Measurements from ENCODE around the gene NTM. TPM values are rescaled to one million over a fixed set of nuclear protein-coding genes. Genes with fewer than 3 reads are reported as not detected.

NTM gene
- total and polyA plus RNA-seq, 5 donors, result 35.0 to 148 (median 88.2) TPM

- WGBS, result 47% methylated on average over 10 of the region's 10 CpGs
- intact Hi-C loops (cut with DNase I), result loop anchor here in 3 of 4 donors (5.0 to 10.0 kb wide), 5 partner anchors 257 to 1077 kb away; no protein-coding TSS in a partner anchor
Measured at GRCh38 chr11:131867457-131868257, 497.2 kb downstream of the NTM start.

GRCh38 chr11:131868629-131869507 lies 498.5 kb downstream of the NTM start:
- 80% methylated on average over 18 of the region's 18 CpGs for WGBS
- Histone ChIP-seq H3K4me3 (ENCODE audit: low read length) (no peak overlapping the region), H3K27me3 (ENCODE audit: control insufficient read depth, insufficient read depth) (no peaks in the 10 kb centered on the region), H3K27ac (ENCODE audit: low read length) (no peak overlapping the region), H3K9me3 (ENCODE audit: control insufficient read depth, low read length) (no peaks in the 10 kb centered on the region), H3K4me1 (ENCODE audit: control insufficient read depth, insufficient read depth, low read length) (no peaks in the 10 kb centered on the region)
- ATAC-seq (peak in 1 of 2 donors; percentile 41), DNase-seq (no peak)
- intact Hi-C loops (cut with DNase I), result loop anchor here in 3 of 4 donors (5.0 to 10.0 kb wide), 5 partner anchors 256 to 1076 kb away; no protein-coding TSS in a partner anchor

More at GRCh38 chr11:131867457-131868257, 497.2 kb downstream of the NTM start:
- Histone ChIP-seq H3K27ac (ENCODE audit: low read length) (no peak overlapping the region), H3K27me3 (ENCODE audit: control insufficient read depth, insufficient read depth) (no peaks in the 10 kb centered on the region), H3K9me3 (ENCODE audit: control insufficient read depth, low read length) (no peaks in the 10 kb centered on the region), H3K4me3 (ENCODE audit: low read length) (no peak overlapping the region), H3K4me1 (ENCODE audit: control insufficient read depth, insufficient read depth, low read length) (no peaks in the 10 kb centered on the region)
- peak; percentile 76 to 89 (median 86) for DNase-seq
- peak; percentile 76 to 87 for ATAC-seq

GRCh38 chr11:131870305-131870704 lies 499.9 kb downstream of the NTM start:
- ATAC-seq (peak in 1 of 2 donors; percentile 46), DNase-seq (no peak)
- intact Hi-C loops (cut with DNase I), result no loop called here
- no peaks in the 10 kb centered on the region for H3K9me3 ChIP-seq (ENCODE audit: control insufficient read depth, low read length)
- H3K4me3 ChIP-seq (ENCODE audit: low read length), result no peak overlapping the region
- no peaks in the 10 kb centered on the region for H3K27me3 ChIP-seq (ENCODE audit: control insufficient read depth, insufficient read depth)
- H3K27ac ChIP-seq (ENCODE audit: low read length), result no peak overlapping the region
- 80% methylated on average over 2 of the region's 2 CpGs for WGBS
- H3K4me1 ChIP-seq (ENCODE audit: control insufficient read depth, insufficient read depth, low read length), result no peaks in the 10 kb centered on the region

GRCh38 chr11:131871006-131871405 lies 500.6 kb downstream of the NTM start:
- intact Hi-C loops (cut with DNase I), result no loop called here
- WGBS, result 57% methylated on average over 2 of the region's 2 CpGs
- Histone ChIP-seq H3K27ac (ENCODE audit: low read length) (no peak overlapping the region), H3K9me3 (ENCODE audit: control insufficient read depth, low read length) (no peaks in the 10 kb centered on the region), H3K4me3 (ENCODE audit: low read length) (no peak overlapping the region), H3K4me1 (ENCODE audit: control insufficient read depth, insufficient read depth, low read length) (no peaks in the 10 kb centered on the region), H3K27me3 (ENCODE audit: control insufficient read depth, insufficient read depth) (no peaks in the 10 kb centered on the region)
- DNase-seq, result no peak
- ATAC-seq, result no peak

- intact Hi-C loops (cut with DNase I), result no loop called here
- Histone ChIP-seq H3K9me3 (ENCODE audit: control insufficient read depth, low read length) (no peaks in the 10 kb centered on the region), H3K27me3 (ENCODE audit: control insufficient read depth, insufficient read depth) (no peaks in the 10 kb centered on the region), H3K4me1 (ENCODE audit: control insufficient read depth, insufficient read depth, low read length) (no peaks in the 10 kb centered on the region), H3K27ac (ENCODE audit: low read length) (no peak overlapping the region), H3K4me3 (ENCODE audit: low read length) (no peak overlapping the region)
- no peak for DNase-seq
- ATAC-seq, result no peak
Measured at GRCh38 chr11:131874070-131874469, 503.7 kb downstream of the NTM start.

- no peaks in the 10 kb centered on the region for H3K27me3 ChIP-seq (ENCODE audit: control insufficient read depth, insufficient read depth)
- no peak overlapping the region for H3K4me3 ChIP-seq (ENCODE audit: low read length)
- ATAC-seq (peak; percentile 70 to 79), DNase-seq (peak in 1 of 3 donors; percentile 31)
- H3K4me1 ChIP-seq (ENCODE audit: control insufficient read depth, insufficient read depth, low read length), result no peaks in the 10 kb centered on the region
- H3K9me3 ChIP-seq (ENCODE audit: control insufficient read depth, low read length), result no peaks in the 10 kb centered on the region
- intact Hi-C loops (cut with DNase I), result no loop called here
- 53% methylated on average over 5 of the region's 5 CpGs for WGBS
- H3K27ac ChIP-seq (ENCODE audit: low read length), result no peak overlapping the region
Measured at GRCh38 chr11:131875611-131876010, 505.2 kb downstream of the NTM start.

- Histone ChIP-seq H3K4me1 (ENCODE audit: control insufficient read depth, insufficient read depth, low read length) (no peaks in the 10 kb centered on the region), H3K27ac (ENCODE audit: low read length) (no peak overlapping the region), H3K27me3 (ENCODE audit: control insufficient read depth, insufficient read depth) (no peaks in the 10 kb centered on the region), H3K4me3 (ENCODE audit: low read length) (no peak overlapping the region), H3K9me3 (ENCODE audit: control insufficient read depth, low read length) (no peaks in the 10 kb centered on the region)
- no peak for ATAC-seq
- intact Hi-C loops (cut with DNase I), result no loop called here
- 82% methylated on average over 10 of the region's 10 CpGs for WGBS
- no peak for DNase-seq
Measured at GRCh38 chr11:131877246-131877942, 507.0 kb downstream of the NTM start.

GRCh38 chr11:131880316-131880715 lies 509.9 kb downstream of the NTM start:
- no peak for DNase-seq
- ATAC-seq, result no peak
- Histone ChIP-seq H3K27me3 (ENCODE audit: control insufficient read depth, insufficient read depth) (no peaks in the 10 kb centered on the region), H3K9me3 (ENCODE audit: control insufficient read depth, low read length) (no peaks in the 10 kb centered on the region), H3K4me1 (ENCODE audit: control insufficient read depth, insufficient read depth, low read length) (no peaks in the 10 kb centered on the region), H3K27ac (ENCODE audit: low read length) (no peak overlapping the region), H3K4me3 (ENCODE audit: low read length) (no peak overlapping the region)
- intact Hi-C loops (cut with DNase I), result loop anchor here in 1 of 4 donors (10.0 kb wide), 1 partner anchor 244 kb away; no protein-coding TSS in a partner anchor
- 52% methylated on average over 3 of the region's 3 CpGs for WGBS

- DNase-seq (no peak), ATAC-seq (no peak)
- Histone ChIP-seq H3K9me3 (ENCODE audit: control insufficient read depth, low read length) (no peaks in the 10 kb centered on the region), H3K4me1 (ENCODE audit: control insufficient read depth, insufficient read depth, low read length) (no peaks in the 10 kb centered on the region), H3K27me3 (ENCODE audit: control insufficient read depth, insufficient read depth) (no peaks in the 10 kb centered on the region), H3K27ac (ENCODE audit: low read length) (no peak overlapping the region), H3K4me3 (ENCODE audit: low read length) (no peak overlapping the region)
- 91% methylated on average over 6 of the region's 6 CpGs for WGBS
- intact Hi-C loops (cut with DNase I), result loop anchor here in 1 of 4 donors (10.0 kb wide), 1 partner anchor 244 kb away; no protein-coding TSS in a partner anchor
Measured at GRCh38 chr11:131880976-131881375, 510.6 kb downstream of the NTM start.

- WGBS, result 88% methylated on average over 6 of the region's 6 CpGs
- Histone ChIP-seq H3K27me3 (ENCODE audit: control insufficient read depth, insufficient read depth) (no peaks in the 10 kb centered on the region), H3K4me1 (ENCODE audit: control insufficient read depth, insufficient read depth, low read length) (no peaks in the 10 kb centered on the region), H3K4me3 (ENCODE audit: low read length) (no peak overlapping the region), H3K27ac (ENCODE audit: low read length) (no peak overlapping the region), H3K9me3 (ENCODE audit: control insufficient read depth, low read length) (no peaks in the 10 kb centered on the region)
- ATAC-seq (no peak), DNase-seq (no peak)
- intact Hi-C loops (cut with DNase I), result loop anchor here in 1 of 4 donors (10.0 kb wide), 1 partner anchor 241 kb away; no protein-coding TSS in a partner anchor
Measured at GRCh38 chr11:131883332-131883731, 512.9 kb downstream of the NTM start.
